ENCODE data around the gene CDK2AP2. TPM values are rescaled to one million over a fixed set of nuclear protein-coding genes. Genes with fewer than 3 reads are reported as not detected.

CDK2AP2 gene
- total and polyA plus RNA-seq, 9 of the 15 experiments (the other 6 are each of a cell fraction or from before 2014, with no cell fraction given), result 4.4 to 47.4 (median 21.7) TPM

GRCh38 chr11:67482827-67483798 is 24.8 kb downstream of the CDK2AP2 start, which contains the start of gene AIP (continued):
- TF ChIP-seq RBM34 (IDR thresholded peaks at IDR 0.05; ENCODE audit: borderline replicate concordance, insufficient read depth, low read length) (no peak), MXI1 (IDR thresholded peaks at IDR 0.05; ENCODE audit: low read depth, low read length) (no peak), NFXL1 (CRISPR knock-in tag; IDR thresholded peaks at IDR 0.05) (no peak), SAFB (IDR thresholded peaks at IDR 0.05; ENCODE audit: borderline replicate concordance, low read depth, low read length) (no peak), CEBPZ (IDR thresholded peaks at IDR 0.05; ENCODE audit: borderline replicate concordance, low read depth, low read length) (no peak), ZNF384 (IDR thresholded peaks at IDR 0.05; ENCODE audit: low read depth, low read length) (no peak; the same call in none of the 2 replicates), TRIM25 (IDR thresholded peaks at IDR 0.05; ENCODE audit: borderline replicate concordance) (no peak), THRA (IDR thresholded peaks at IDR 0.05) (no peak), ZZZ3 (IDR thresholded peaks at IDR 0.05) (0 out of 2 replicates have a peak, but pooled peaks have one; percentile 31), ZNF592 (IDR thresholded peaks at IDR 0.05) (peak; percentile 91), FOXK1 (CRISPR knock-in tag; IDR thresholded peaks at IDR 0.05; ENCODE audit: borderline replicate concordance) (peak; percentile 100), JUN (IDR thresholded peaks at IDR 0.05; ENCODE audit: borderline replicate concordance, low read depth, low read length) (peak; percentile 68; the same call in 1 of the 2 replicates), JUN (CRISPR knock-in tag; IDR thresholded peaks at IDR 0.05; ENCODE audit: borderline replicate concordance) (peak; percentile 99)
